ENCODE results near the gene DLG1.

DNA sequence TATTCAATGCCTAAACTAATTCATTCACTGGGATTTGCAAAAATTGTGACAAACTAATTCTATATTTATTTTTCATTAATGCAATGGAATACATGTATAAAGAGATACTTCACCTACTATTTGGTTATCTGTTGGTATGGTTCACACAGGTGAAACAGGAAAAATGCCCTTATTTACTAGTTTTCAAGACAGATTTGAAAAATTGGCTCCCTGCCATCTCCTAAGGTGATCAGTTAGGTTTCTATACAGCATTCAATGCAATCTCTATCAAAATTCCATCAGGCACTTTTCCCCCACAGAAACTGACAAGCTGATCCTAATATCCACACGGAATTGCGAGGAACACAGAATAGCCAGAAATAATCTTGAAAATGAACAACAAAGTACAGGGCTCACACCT is 101.1 kb downstream of the DLG1 start:
- TF ChIP-seq SUZ12 (IDR thresholded peaks at IDR 0.05; ENCODE audit: extremely low read depth, insufficient read depth, insufficient read length) (no peak), YY1 (IDR thresholded peaks at IDR 0.05; ENCODE audit: insufficient read depth, insufficient read length) (no peak), ZNF274 (IDR thresholded peaks at IDR 0.05; ENCODE audit: low read depth, low read length) (no peak)
